ENCODE data around the gene SDK1.
A peak's percentile ranks its signal among the peaks of the same experiment; 100 is the strongest.

The SDK1 gene

DNA sequence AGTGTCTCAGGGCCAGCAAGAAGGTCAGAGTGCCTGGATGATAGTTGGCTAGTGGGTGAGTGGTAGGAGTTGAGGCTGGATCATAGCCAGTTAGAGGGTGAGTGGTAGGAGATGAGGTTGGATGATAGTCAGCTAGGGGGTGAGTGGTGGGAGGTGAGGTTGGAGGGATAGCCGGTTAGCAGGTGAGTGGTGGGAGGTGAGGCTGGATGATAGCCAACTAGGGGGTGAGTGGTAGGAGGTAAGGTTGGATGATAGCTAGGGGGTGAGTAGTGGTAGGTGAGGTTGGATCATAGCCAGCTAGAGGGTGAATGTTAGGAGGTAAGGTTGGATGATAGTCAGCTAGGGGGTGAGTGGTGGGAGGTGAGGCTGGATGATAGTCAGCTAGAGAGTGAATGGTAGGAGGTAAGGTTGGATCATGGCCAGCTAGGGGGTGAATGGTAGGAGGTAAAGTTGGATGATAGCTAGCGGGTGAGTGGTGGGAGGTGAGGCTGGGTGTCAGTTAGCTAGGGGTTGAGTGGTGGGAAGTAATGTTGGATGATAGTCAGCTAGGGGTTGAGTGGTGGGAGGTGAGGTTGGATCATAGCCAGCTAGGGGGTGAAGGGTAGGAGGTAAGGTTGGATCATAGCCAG is 226.6 kb downstream of the SDK1 start:
- no peak for DNase-seq (ENCODE audit: low read depth)

DNA sequence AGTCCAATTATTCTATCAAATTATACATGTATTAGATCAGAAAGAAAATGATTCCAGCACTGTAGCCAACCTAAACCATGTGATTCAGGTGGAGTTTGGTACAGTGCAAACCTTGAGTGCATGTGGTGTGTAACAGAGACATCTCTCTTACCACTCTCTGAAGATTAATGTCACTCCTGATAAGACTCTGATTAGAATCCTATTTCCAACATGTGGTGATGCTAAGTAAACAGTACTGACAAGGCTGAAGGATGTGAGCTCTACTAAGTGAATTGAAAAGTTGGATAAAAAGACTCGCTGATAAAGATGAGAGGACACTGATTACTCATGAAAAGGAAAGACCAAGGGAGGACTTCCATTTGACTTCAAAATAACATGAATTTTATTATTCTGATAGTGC is 232.0 kb downstream of the SDK1 start:
- no peak for DNase-seq (ENCODE audit: low read depth)

- DNase-seq (ENCODE audit: low read depth), result no peak
These were observed 236.3 kb downstream of the SDK1 start for GRCh38 chr7:3537210-3537875.

DNA sequence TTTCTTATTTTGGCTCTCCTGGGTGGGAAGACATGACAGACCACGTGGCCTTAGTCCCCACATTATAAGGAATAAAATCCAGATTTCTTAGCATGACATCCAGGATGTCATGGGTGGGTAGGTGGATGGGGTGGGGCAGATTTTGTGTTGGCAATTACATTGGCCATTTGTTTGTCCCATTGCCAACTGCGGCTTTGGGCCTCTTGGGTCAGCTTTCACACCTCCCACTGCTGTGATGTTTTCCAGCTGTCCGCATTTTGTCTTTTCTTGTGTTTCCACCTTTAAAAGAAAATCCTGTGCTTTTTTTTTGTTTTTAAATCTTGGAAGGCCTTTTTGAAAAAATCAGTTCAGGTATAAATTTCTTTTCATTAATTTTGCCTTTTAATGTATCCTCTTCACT is 237.0 kb downstream of the SDK1 start:
- no peak for DNase-seq (ENCODE audit: low read depth)

DNA sequence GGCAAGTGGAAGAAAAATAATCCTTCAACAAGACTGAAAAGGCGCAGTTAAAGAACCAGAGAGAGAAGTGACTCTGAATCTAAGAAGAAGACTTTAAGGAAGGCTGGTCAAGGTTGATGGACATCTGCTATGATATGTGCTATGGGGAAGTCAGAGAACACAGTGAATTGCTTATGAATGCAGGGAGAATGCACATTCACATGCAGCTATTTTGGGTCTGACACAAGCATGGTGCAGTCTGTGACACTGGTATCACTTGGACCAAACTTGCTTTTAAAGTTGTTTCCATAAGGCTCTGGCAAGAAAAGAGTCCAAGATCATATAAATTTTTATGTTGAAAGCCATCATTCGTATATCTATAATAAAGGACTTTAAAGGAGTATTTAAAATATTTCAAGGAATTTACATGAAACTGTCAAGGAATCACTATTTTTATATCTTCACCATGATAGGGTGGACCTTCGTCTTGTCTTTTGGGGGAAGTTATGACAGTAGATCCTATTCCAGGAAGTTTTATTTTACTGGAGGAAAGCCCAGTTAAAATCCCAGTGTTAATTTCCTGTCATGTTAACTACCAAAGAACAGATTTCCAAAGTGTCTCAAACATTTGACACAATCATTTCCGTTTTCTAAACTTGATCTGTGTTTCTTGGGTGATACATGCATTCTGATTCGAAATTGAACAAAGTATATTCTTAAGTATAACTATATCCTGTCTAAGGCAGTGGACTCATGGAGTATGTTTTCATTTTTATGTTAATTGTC is 239.6 kb downstream of the SDK1 start:
- no peak for DNase-seq (ENCODE audit: low read depth)

DNA sequence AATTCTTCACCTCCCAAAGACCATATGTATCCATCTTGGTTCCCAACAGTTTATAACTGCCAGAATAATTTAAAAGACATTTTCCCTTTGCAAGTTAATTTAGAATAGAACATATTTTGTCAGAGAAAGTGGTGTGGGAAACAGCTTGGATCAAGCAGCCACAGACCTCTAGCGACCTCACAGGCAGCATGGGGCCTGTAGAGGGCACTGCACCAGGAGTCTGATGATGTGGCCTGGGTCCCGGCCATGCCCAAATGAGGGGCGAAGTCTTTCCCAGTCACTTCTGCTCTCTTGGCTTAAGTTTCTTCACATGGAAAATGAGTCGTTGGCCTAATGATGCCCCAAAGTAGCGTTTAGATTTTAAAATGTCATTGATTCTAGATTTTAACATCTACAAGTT is 243.2 kb downstream of the SDK1 start:
- DNase-seq (ENCODE audit: low read depth), result no peak

DNA sequence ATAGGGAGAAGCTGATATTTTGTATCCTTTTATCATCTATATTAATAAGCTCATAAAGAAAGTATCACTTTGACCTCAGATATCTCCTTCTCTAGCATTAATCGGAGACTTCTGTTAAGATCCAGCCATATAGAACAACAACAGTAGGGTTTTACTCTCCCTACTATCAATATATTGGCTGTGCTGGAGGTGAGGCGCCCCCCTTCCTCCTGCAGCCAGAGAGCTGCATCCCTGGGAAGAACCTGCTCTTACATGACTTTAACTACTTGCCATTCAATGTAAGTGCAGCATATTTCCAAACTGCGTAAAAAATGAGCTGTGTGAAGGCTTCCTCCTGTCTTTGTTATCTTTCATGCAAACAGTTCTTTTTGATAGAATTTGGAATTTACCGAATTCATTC is 247.8 kb downstream of the SDK1 start:
- DNase-seq (ENCODE audit: low read depth), result no peak

GRCh38 chr7:3549601-3550000 is 248.5 kb downstream of the SDK1 start:
- DNase-seq (ENCODE audit: low read depth), result no peak

DNA sequence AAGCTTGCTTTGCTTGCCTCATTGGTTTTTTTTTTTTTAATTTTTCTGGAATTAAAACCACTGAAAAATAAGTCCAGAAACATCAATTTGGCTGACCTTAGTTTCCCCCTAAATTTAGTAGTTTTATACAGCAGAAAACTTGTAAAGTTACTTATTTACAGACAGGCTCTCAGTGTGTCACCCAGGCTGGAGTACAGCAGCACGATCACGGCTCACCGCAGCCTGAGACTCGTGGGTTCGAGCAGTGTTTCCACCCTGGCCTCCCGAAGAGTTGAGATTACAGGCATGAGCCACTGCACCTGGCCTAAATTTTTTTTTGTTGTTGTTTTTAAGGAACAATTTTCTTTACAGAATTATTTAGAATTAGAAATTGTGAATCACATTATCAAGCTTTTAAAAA is 250.5 kb downstream of the SDK1 start:
- DNase-seq (ENCODE audit: low read depth), result no peak

GRCh38 chr7:3552499-3552898 is 251.4 kb downstream of the SDK1 start:
- no peak for DNase-seq (ENCODE audit: low read depth)

GRCh38 chr7:3558400-3558799 is 257.3 kb downstream of the SDK1 start:
- DNase-seq (ENCODE audit: low read depth), result no peak

- peak; percentile 64 for DNase-seq (ENCODE audit: low read depth)
These were observed 258.2 kb downstream of the SDK1 start for GRCh38 chr7:3559278-3559677.

DNA sequence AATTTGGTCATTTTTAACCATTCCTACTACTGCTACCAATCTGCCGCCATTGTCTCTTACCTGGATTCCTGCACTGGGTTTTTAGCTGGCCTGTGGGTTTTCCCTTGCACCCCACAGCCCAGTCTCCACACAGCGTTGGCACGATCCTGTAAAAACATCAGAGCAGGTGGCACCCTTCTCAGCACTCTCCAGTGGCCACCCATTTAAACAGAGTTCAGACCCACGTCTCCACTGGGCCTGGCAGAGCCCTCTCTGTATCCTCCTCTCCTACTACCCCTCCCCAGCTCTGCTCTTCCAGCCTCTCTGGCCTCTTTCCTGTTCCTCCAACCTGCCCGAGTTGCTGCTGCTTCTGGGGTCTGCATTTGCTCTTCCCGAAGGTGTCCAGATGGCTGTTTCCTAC is 259.4 kb downstream of the SDK1 start:
- DNase-seq (ENCODE audit: low read depth), result no peak

DNA sequence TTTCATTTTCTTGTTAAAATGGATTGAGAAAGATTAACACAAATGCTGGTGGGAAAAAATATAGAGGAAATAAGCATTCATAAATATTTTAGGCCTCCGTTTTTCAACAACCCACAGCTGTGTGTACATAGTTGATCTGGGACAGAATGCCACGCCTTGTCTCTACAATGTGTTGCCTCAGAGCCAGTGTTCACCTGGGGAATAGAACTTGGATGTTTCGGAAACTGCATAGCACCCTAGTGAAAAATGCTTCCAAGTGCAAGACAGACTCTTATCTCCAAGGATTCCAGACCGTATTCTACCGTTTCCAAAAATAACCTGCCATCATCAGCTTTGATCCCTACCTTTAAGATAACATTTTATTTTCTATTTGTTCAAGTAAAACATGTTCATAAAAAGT is 260.9 kb downstream of the SDK1 start:
- DNase-seq (ENCODE audit: low read depth), result no peak

DNA sequence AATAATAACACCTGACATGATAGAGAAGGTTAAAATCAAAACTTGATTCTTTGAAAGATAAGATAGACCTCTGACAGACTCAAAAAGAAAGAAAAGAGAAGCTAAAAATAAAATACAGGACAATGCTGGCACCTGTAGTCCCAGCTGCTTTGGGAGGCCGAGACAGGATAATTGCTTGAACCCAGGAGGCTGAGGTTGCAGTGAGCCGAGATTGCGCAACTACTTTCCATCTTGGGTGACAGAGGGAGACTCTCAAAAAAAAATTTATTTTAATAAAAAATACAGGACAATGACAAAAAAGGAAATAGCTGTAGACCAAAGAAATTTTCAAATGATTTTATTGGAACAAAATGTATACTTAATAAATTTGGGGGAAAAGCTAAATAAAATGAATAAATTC is 263.2 kb downstream of the SDK1 start:
- no peak for DNase-seq (ENCODE audit: low read depth)

GRCh38 chr7:3568516-3568915 is 267.5 kb downstream of the SDK1 start:
- no peak for DNase-seq (ENCODE audit: low read depth)

- DNase-seq (ENCODE audit: low read depth), result no peak
These were observed 268.6 kb downstream of the SDK1 start for GRCh38 chr7:3569643-3570042.

- DNase-seq (ENCODE audit: low read depth), result no peak
These were observed 272.1 kb downstream of the SDK1 start for GRCh38 chr7:3573151-3573550.

DNA sequence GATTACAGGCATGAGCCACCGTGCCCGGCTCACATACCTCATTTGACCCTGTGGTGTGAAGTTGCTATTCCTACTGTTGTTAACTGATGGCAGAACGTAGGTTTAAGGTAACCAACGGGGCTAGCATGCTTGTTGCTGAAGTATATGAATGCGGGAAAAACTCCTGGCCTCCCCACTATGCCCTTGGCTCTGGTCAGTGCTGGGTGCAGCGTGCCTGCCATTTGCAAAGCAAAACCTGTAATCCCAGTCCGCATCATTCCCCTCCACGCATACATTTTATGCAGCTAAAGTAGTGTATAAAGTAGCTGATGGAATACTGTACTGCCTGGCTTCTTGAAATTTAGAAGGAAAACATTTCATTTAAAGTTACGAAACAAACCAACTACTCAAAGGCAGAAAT is 273.3 kb downstream of the SDK1 start:
- DNase-seq (ENCODE audit: low read depth), result no peak

DNA sequence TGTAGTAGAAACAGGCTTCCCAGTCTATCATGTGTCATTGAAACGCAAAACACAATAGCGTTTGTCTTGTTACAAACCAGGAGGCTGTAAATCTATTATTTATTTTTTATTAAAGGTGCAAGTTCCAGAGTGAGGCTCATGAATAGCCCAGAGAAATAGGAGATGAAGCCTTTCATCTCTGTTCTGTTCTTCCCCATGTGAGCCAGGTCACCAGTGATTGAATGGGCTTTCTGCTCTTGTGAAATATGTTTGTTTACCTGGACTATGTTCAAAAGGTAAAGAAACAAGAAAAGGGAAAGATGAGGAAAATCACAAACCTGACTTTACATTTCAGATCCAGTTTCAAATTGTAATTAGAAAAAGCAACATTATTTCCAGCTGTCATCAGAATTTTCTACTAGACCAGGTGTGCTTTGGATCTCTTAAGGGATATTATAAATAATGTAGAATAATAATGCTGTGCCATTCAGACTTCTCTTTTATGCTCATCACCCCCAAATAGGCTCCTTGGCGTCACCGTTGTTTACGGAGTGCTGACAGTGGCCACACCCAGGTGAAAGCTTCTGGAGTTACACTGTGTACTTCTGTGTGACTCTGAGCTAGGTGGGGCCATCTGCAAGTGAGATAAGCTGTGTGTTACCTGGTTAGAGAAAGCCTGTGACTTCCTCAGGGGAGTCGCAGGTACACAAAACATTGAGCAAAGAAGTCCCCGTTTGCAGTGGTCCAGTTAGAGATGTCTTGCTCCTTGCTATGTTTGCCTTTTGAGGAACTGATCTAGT is 274.9 kb downstream of the SDK1 start:
- no peak for DNase-seq (ENCODE audit: low read depth)

DNA sequence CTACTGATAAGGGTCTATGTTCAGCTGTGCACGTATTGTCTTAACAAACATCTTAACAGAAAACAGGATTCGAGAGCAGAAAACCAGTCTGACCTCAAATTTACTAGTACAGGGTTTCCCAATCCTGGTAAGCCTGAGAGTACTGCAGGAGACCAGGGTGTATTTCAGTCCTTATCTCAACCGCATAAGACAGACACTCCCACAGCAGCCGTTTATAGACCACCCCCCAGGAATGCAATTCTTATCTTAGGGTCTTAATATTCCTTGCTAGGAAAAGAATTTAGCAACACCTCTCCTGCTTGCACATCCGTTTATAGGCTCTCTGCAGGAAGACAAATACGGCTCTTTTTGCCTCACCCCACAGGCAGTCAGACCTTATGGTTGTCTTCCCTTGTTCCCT is 277.3 kb downstream of the SDK1 start:
- DNase-seq (ENCODE audit: low read depth), result no peak

DNA sequence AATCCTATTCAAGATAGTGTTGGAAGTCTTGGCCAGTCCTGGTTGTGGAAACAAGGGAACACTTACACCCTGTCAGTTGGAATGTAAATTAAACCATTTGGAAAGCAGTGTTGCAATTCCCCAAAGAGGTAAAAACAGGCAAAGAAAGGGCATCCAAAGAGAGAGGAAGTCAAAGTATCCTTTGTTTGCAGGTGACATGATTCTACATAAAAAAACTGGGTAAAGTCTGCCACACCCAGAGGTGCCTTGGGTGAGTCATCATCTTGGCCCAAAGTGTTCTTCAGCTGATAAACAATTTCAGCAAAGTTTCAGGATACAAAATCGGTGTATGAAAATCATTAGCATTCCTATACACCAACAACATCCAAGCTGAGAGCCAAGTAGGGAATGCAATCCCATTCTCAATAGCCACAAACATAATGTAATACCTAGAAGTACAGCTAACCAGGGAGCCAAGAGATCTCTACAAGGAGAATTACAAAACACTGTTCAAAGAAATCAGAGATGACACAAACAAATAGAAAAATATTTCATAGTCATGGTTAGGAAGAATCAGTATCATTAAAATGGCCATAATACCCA is 278.7 kb downstream of the SDK1 start:
- DNase-seq (ENCODE audit: low read depth), result no peak

Measured in HS-5 (cell line).